ENCODE data around the gene PAPPA2. TPM values are rescaled to one million over a fixed set of nuclear protein-coding genes. Genes with fewer than 3 reads are reported as not detected.
"Not testable (repeated sequence)": the region's sequence is repeated elsewhere in the genome, so short reads cannot be mapped to it uniquely, and the experiment has no call there.

PAPPA2 gene
- total RNA-seq, 1 experiment from 2014 or later: 0.03 TPM

- TF ChIP-seq CTCF (IDR thresholded peaks at IDR 0.05) (no peak), TCF7L2 (IDR thresholded peaks at IDR 0.05; ENCODE audit: low read depth, low read length) (no peak), POLR2AphosphoS5 (IDR thresholded peaks at IDR 0.05; ENCODE audit: low read depth, low read length) (no peak), SIN3A (IDR thresholded peaks at IDR 0.05; ENCODE audit: borderline replicate concordance, insufficient read depth, low read depth, low read length) (no peak), REST (IDR thresholded peaks at IDR 0.05; ENCODE audit: insufficient read depth in 1 of 2, low read depth in 2 of 2, low read length in 1 of 2) (no peak)
- no TSS peak for BruUV-seq (replicated peaks)
- Histone ChIP-seq H3K9me3 (ENCODE audit: control insufficient read depth, insufficient read depth, low read depth, low read length) (no peaks in the 10 kb centered on the region), H3K27ac (ENCODE audit: low read length) (no peak overlapping the region), H3K36me3 (ENCODE audit: control insufficient read depth, insufficient read depth, low read length) (no peaks in the 10 kb centered on the region), H3K4me1 (ENCODE audit: control insufficient read depth, insufficient read depth, low read length) (no peaks in the 10 kb centered on the region), H3K4me3 (ENCODE audit: low read depth in 2 of 2, low read length in 2 of 2) (no peak overlapping the region), H3K27me3 (ENCODE audit: control insufficient read depth, insufficient read depth, low read length) (no peaks in the 10 kb centered on the region)
- ChIA-PET POLR2A (no interaction called here), CTCF (no interaction called here)
- intact Hi-C loops (cut with micrococcal nuclease; ENCODE audit: unreplicated experiment) (no loop called here), in situ Hi-C loops (cut with HindIII; ENCODE audit: low pct_unique_long_range_greater_than_20kb, low sequenced_read_pairs) (no loop called here)
- ATAC-seq (no peak), DNase-seq (ENCODE audit: low read depth, low spot score) (no peak)
Measured at GRCh38 chr1:176626572-176627061, 163.6 kb downstream of the PAPPA2 start.

GRCh38 chr1:176628775-176629174 is 165.8 kb downstream of the PAPPA2 start:
- Histone ChIP-seq H3K4me1 (ENCODE audit: control insufficient read depth, insufficient read depth, low read length) (no peaks in the 10 kb centered on the region), H3K36me3 (ENCODE audit: control insufficient read depth, insufficient read depth, low read length) (no peaks in the 10 kb centered on the region), H3K27ac (ENCODE audit: low read length) (no peak overlapping the region), H3K9me3 (ENCODE audit: control insufficient read depth, insufficient read depth, low read depth, low read length) (no peaks in the 10 kb centered on the region), H3K4me3 (ENCODE audit: low read depth in 2 of 2, low read length in 2 of 2) (no peak overlapping the region), H3K27me3 (ENCODE audit: control insufficient read depth, insufficient read depth, low read length) (no peaks in the 10 kb centered on the region)
- POLR2A ChIA-PET: no interaction called here
- no TSS peak for BruUV-seq (replicated peaks)
- in situ Hi-C loops (cut with HindIII; ENCODE audit: low pct_unique_long_range_greater_than_20kb, low sequenced_read_pairs) (no loop called here), intact Hi-C loops (cut with micrococcal nuclease; ENCODE audit: unreplicated experiment) (no loop called here)
- DNase-seq (ENCODE audit: low read depth, low spot score) (no peak), ATAC-seq (no peak)
- TF ChIP-seq POLR2AphosphoS5 (IDR thresholded peaks at IDR 0.05; ENCODE audit: low read depth, low read length) (no peak), CTCF (IDR thresholded peaks at IDR 0.05) (no peak), SIN3A (IDR thresholded peaks at IDR 0.05; ENCODE audit: borderline replicate concordance, insufficient read depth, low read depth, low read length) (no peak), REST (IDR thresholded peaks at IDR 0.05; ENCODE audit: insufficient read depth in 1 of 2, low read depth in 2 of 2, low read length in 1 of 2) (no peak), TCF7L2 (IDR thresholded peaks at IDR 0.05; ENCODE audit: low read depth, low read length) (no peak)
- CTCF ChIA-PET: no interaction called here

- in situ Hi-C loops (cut with HindIII; ENCODE audit: low pct_unique_long_range_greater_than_20kb, low sequenced_read_pairs): not testable (repeated sequence)
Measured at GRCh38 chr1:176634733-176635132, 171.8 kb downstream of the PAPPA2 start.

More at GRCh38 chr1:176634733-176635132, 171.8 kb downstream of the PAPPA2 start:
- ATAC-seq; H3K27me3 ChIP-seq (ENCODE audit: control insufficient read depth, insufficient read depth, low read length); H3K4me3 ChIP-seq (ENCODE audit: low read depth in 2 of 2, low read length in 2 of 2); DNase-seq (ENCODE audit: low read depth, low spot score); H3K27ac ChIP-seq (ENCODE audit: low read length); intact Hi-C loops (cut with micrococcal nuclease; ENCODE audit: unreplicated experiment); H3K36me3 ChIP-seq (ENCODE audit: control insufficient read depth, insufficient read depth, low read length); POLR2A ChIA-PET; H3K4me1 ChIP-seq (ENCODE audit: control insufficient read depth, insufficient read depth, low read length); H3K9me3 ChIP-seq (ENCODE audit: control insufficient read depth, insufficient read depth, low read depth, low read length); CTCF ChIA-PET; BruUV-seq (replicated peaks): not testable (repeated sequence)
